GM12865 (cell line): ENCODE results near the gene NFATC2.

Experiments
- DNase-seq: peaks from one replicate; pipeline ENCODE4 v3.0.0; 2010; ENCODE audit warnings: low read depth
- H3K4me3 ChIP-seq: 2 replicates; pipeline ENCODE4 v1.5.1; 2011; ENCODE audit warnings: mild to moderate bottlenecking, low read depth, low read length, control low read depth
- CTCF ChIP-seq: IDR thresholded peaks from 2 replicates; pipeline ENCODE4 v1.5.1; 2011; ENCODE audit warnings: low read length, control low read depth, low read depth, inconsistent platforms; ENCODE audit not compliant: insufficient read depth; ENCODE audit errors: missing control alignments

Gene NFATC2

GRCh38 chr20:51516855-51517254, 25.7 kb downstream of the NFATC2 start:
- H3K4me3 ChIP-seq = no peak overlapping the region
- DNase-seq = no peak
- TF ChIP-seq CTCF = no peak

- no peak for TF ChIP-seq CTCF
- no peak overlapping the region for H3K4me3 ChIP-seq
- DNase-seq = no peak
Observed at GRCh38 chr20:51514836-51515235, 27.7 kb downstream of the NFATC2 start.

- TF ChIP-seq CTCF = no peak
- H3K4me3 ChIP-seq = no peak overlapping the region
- no peak for DNase-seq
Observed at GRCh38 chr20:51514249-51514648, 28.3 kb downstream of the NFATC2 start.

- TF ChIP-seq CTCF = no peak
- no peak for DNase-seq
- H3K4me3 ChIP-seq = no peak overlapping the region
Observed at GRCh38 chr20:51513545-51513944, 29.0 kb downstream of the NFATC2 start.

GRCh38 chr20:51512645-51513044, 29.9 kb downstream of the NFATC2 start:
- peak; percentile 29 for DNase-seq
- no peak for TF ChIP-seq CTCF
- no peak overlapping the region for H3K4me3 ChIP-seq

- H3K4me3 ChIP-seq = no peak overlapping the region
- DNase-seq = no peak
- no peak for TF ChIP-seq CTCF
Observed at GRCh38 chr20:51511861-51512619, 30.5 kb downstream of the NFATC2 start.
